HepG2 (cell line): ENCODE data around the gene GRHL1. TPM values are rescaled to one million over a fixed set of nuclear protein-coding genes. Genes with fewer than 3 reads are reported as not detected.

Experiments used
- ATAC-seq: fragments of 200-7000 bp; cut with Tn5 transposase; 3 replicates; pipeline ENCODE4 v1.9.1; 2020; ENCODE audit warnings: mild to moderate bottlenecking, moderate library complexity
- BruUV-seq: library from RNA; stranded (reverse); fragments of 400-500 nt; replicated peaks from 2 replicates; lab custom pipeline; 2021; lab: Mats Ljungman, UMichigan
- CTCF ChIA-PET: fragments of 300-600 bp; formaldehyde crosslinking; extraction: SDS; loops from one replicate; lab custom pipeline; 2021; ENCODE audit warnings: low total read pairs, inconsistent platforms, low intra/inter-chr PET ratio; lab: Yijun Ruan, JAX
- POLR2A ChIA-PET: fragments of 350-600 bp; sonication (Branson Sonifier 250); formaldehyde crosslinking; loops from one replicate; lab custom pipeline; 2020; ENCODE audit warnings: antibody characterized with exemption, inconsistent platforms; lab: Yijun Ruan, JAX
- DNase-seq: peaks from one replicate; pipeline ENCODE4 v3.0.0-alpha.2; 2015; ENCODE audit warnings: low spot score
- FAIRE-seq: peaks from 3 replicates; lab custom pipeline; 2011; peaks lifted over from hg19 to GRCh38; lab: Jason Lieb, UNC
- H2AFZ ChIP-seq: one replicate; pipeline ENCODE4 v1.6.1; 2011; ENCODE audit warnings: low read length, inconsistent platforms
- H3K27ac ChIP-seq: fragments of 300-600 bp; 3 replicates; pipeline ENCODE4 v1.8.0; 2011; ENCODE audit warnings: mixed run types, mild to moderate bottlenecking, mixed read lengths, low read length, inconsistent platforms; ENCODE audit not compliant: insufficient read depth; ENCODE audit errors: extremely low read length
- H3K27me3 ChIP-seq, 2 experiments: fragments of 200-600 bp in 1 of 2; 2 replicates in 1 of 2; 3 replicates in 1 of 2; pipeline versions ENCODE4 v1.6.0 to v1.8.0; 2011; ENCODE audit warnings: low read length in 2 of 2, mild to moderate bottlenecking in 2 of 2, moderate library complexity in 2 of 2, inconsistent platforms in 1 of 2; ENCODE audit not compliant: insufficient read depth in 2 of 2, control insufficient read depth in 1 of 2
- H3K36me3 ChIP-seq, 2 experiments: fragments of 200-600 bp in 1 of 2; replicated peaks in 1 of 2; 2 replicates in 1 of 2; 3 replicates in 1 of 2; pipeline versions ENCODE4 v1.5.1 to v1.8.0; 2011; ENCODE audit warnings: low read length in 2 of 2, inconsistent platforms in 1 of 2; ENCODE audit not compliant: insufficient read depth in 2 of 2, control insufficient read depth in 1 of 2
- H3K4me1 ChIP-seq: 2 replicates; pipeline ENCODE4 v1.5.1; 2012; ENCODE audit warnings: low read length, inconsistent platforms; ENCODE audit not compliant: insufficient read depth
- H3K4me2 ChIP-seq: 2 replicates; pipeline ENCODE4 v1.6.0; 2011; ENCODE audit warnings: low read depth, low read length, inconsistent platforms
- H3K4me3 ChIP-seq, 3 experiments: fragments of 200-600 bp in 1 of 3; sonication (generic), shearing (Covaris generic) in 1 of 3; replicated peaks in 1 of 3; 2 replicates each; pipeline ENCODE4 v1.5.1; 2011 to 2016; ENCODE audit warnings: low read length in 3 of 3, inconsistent platforms in 2 of 3, low read depth in 2 of 3, mild to moderate bottlenecking in 2 of 3, control low read depth in 1 of 3, mixed read lengths in 1 of 3; ENCODE audit not compliant: insufficient read depth in 1 of 3
- H3K79me2 ChIP-seq: one replicate; pipeline ENCODE4 v1.6.1; 2011; ENCODE audit warnings: low read length, inconsistent platforms; ENCODE audit not compliant: insufficient read depth
- H3K9ac ChIP-seq: 2 replicates; pipeline ENCODE4 v1.6.0; 2011; ENCODE audit warnings: mild to moderate bottlenecking, low read depth, low read length, inconsistent platforms; ENCODE audit not compliant: insufficient read depth
- H3K9me3 ChIP-seq: 2 replicates; pipeline ENCODE4 v1.5.1; 2012; ENCODE audit warnings: mild to moderate bottlenecking, low read length
- H4K20me1 ChIP-seq: 2 replicates; pipeline ENCODE4 v1.6.0; 2011; ENCODE audit warnings: inconsistent platforms, mild to moderate bottlenecking, low read length, moderate library complexity; ENCODE audit not compliant: insufficient read depth
- CAMTA2 ChIP-seq: sonication (generic); formaldehyde crosslinking; IDR thresholded peaks from 2 replicates; pipeline ENCODE4 v1.4.0; 2020; ENCODE audit warnings: mild to moderate bottlenecking, missing genetic modification reagents, borderline replicate concordance
- CEBPG ChIP-seq: IDR thresholded peaks from 2 replicates; pipeline ENCODE4 v1.6.1; 2016
- CREM ChIP-seq, 2 experiments: sonication (generic) in 1 of 2; formaldehyde crosslinking in 1 of 2; IDR thresholded peaks; 2 replicates each; pipeline versions ENCODE4 v1.4.0 to v1.6.1; 2016 to 2020; ENCODE audit warnings: antibody characterized with exemption in 1 of 2, mild to moderate bottlenecking in 1 of 2, missing genetic modification reagents in 1 of 2
- HNF4A ChIP-seq: sonication (generic); formaldehyde crosslinking; IDR thresholded peaks from 2 replicates; pipeline ENCODE4 v1.4.0; 2020; ENCODE audit warnings: missing genetic modification reagents
- MAZ ChIP-seq, 2 experiments: sonication (generic) in 1 of 2; formaldehyde crosslinking in 1 of 2; IDR thresholded peaks; 2 replicates each; pipeline versions ENCODE4 v1.5.0 to v1.6.1; 2012 to 2020; ENCODE audit warnings: low read depth in 2 of 2, mild to moderate bottlenecking in 2 of 2, borderline replicate concordance in 1 of 2, improper control_type of control experiment in 1 of 2, low read length in 1 of 2, missing genetic modification reagents in 1 of 2, moderate library complexity in 1 of 2
- MTF2 ChIP-seq: sonication (generic); formaldehyde crosslinking; IDR thresholded peaks from 2 replicates; pipeline ENCODE4 v1.5.0; 2020; ENCODE audit warnings: missing genetic modification reagents, borderline replicate concordance
- NCOA1 ChIP-seq: sonication (generic); formaldehyde crosslinking; IDR thresholded peaks from 2 replicates; pipeline ENCODE4 v1.9.0; 2021; ENCODE audit warnings: missing genetic modification reagents
- POGZ ChIP-seq: sonication (generic); formaldehyde crosslinking; IDR thresholded peaks from 2 replicates; pipeline ENCODE4 v1.4.0; 2020; ENCODE audit warnings: mild to moderate bottlenecking, missing genetic modification reagents
- RBM22 ChIP-seq: fragments of 200-400 bp; formaldehyde crosslinking; optimal IDR thresholded peaks from 2 replicates; pipeline ENCODE3; 2017; ENCODE audit warnings: mild to moderate bottlenecking, low read length, moderate library complexity
- RCOR2 ChIP-seq: IDR thresholded peaks from 2 replicates; pipeline ENCODE4 v1.6.1; 2016; ENCODE audit warnings: missing biosample characterization, missing genetic modification reagents
- RXRB ChIP-seq: IDR thresholded peaks from 2 replicates; pipeline ENCODE4 v1.6.1; 2016; ENCODE audit warnings: borderline replicate concordance, missing genetic modification reagents, missing compliant biosample characterization
- TBX3 ChIP-seq: fragments of 450-650 bp; IDR thresholded peaks from 2 replicates; pipeline ENCODE4 v1.6.1; 2017; ENCODE audit warnings: antibody characterized with exemption, mild to moderate bottlenecking, inconsistent platforms, borderline replicate concordance
- TEAD3 ChIP-seq: optimal IDR thresholded peaks from 2 replicates; pipeline ENCODE3; 2016; ENCODE audit warnings: borderline replicate concordance
- ZNF549 ChIP-seq: sonication (generic); formaldehyde crosslinking; IDR thresholded peaks from 2 replicates; pipeline ENCODE4 v1.5.0; 2020; ENCODE audit warnings: missing genetic modification reagents
- ZNF598 ChIP-seq: sonication (generic); formaldehyde crosslinking; IDR thresholded peaks from 2 replicates; pipeline ENCODE4 v1.5.1; 2020; ENCODE audit warnings: mild to moderate bottlenecking, missing genetic modification reagents, borderline replicate concordance
- ZNF652 ChIP-seq: IDR thresholded peaks from 2 replicates; pipeline ENCODE4 v1.6.1; 2016; ENCODE audit warnings: low read depth, borderline replicate concordance
- WGBS: methylation state at CpG from one replicate; pipeline ENCODE4 v1.1.6; 2017; ENCODE audit warnings: low lambda C conversion rate; 5-methylcytosine and 5-hydroxymethylcytosine counted together
- in situ Hi-C: cut with HindIII; loops from 2 replicates; pipeline ENCODE4 v1.10.0; 2017; ENCODE audit warnings: low pct_unique_long_range_greater_than_20kb; ENCODE audit not compliant: extremely low pct_ligation_motif_present
- intact Hi-C: fragments of 100-400 bp; cut with micrococcal nuclease; formaldehyde crosslinking; loops from one replicate; pipeline ENCODE4 v1.10.0; 2022; ENCODE audit not compliant: unreplicated experiment
- polyA plus RNA-seq, 8 experiments: library from polyadenylated mRNA; depleted of rRNA in 3 of 8; stranded (reverse) in 7 of 8; unstranded in 1 of 8; fragments of >200 nt; fragmentation: Illumina TruSeq in 4 of 8; extraction: Trizol in 4 of 8; gene quantifications; 2 replicates each; pipeline versions ENCODE4 v1.2.1 to v1.2.3, GENCODE V29; 2011 to 2016; ENCODE audit warnings: low read depth in 4 of 8, missing spikeins in 1 of 8, mixed read lengths in 1 of 8; ENCODE audit not compliant: insufficient read depth in 1 of 8
- total RNA-seq, 5 experiments: library from RNA; depleted of rRNA; stranded (reverse); fragments of >200 nt; fragmentation: Illumina TruSeq; extraction: Trizol; gene quantifications; 2 replicates each; pipeline ENCODE4 v1.2.3, GENCODE V29; 2016; ENCODE audit warnings: low read depth in 1 of 5
- TF ChIP-seq, protein P1 (sequence below): sonication (generic); formaldehyde crosslinking; conservative IDR thresholded peaks from 2 replicates; pipeline ENCODE4 v1.8.1; 2023; ENCODE audit warnings: missing genetic modification reagents
- TF ChIP-seq, protein P2 (sequence below): sonication (generic); formaldehyde crosslinking; conservative IDR thresholded peaks from 2 replicates; pipeline ENCODE4 v1.4.0; 2020; ENCODE audit warnings: mild to moderate bottlenecking, missing genetic modification reagents, moderate library complexity
- TF ChIP-seq, protein P3 (sequence below): sonication (generic); formaldehyde crosslinking; IDR thresholded peaks from 2 replicates; pipeline ENCODE4 v1.5.1; 2020; ENCODE audit warnings: missing genetic modification reagents, mild to moderate bottlenecking, borderline replicate concordance

The GRHL1 gene
- total and polyA plus RNA-seq, 2 of the 13 experiments (the other 11 are each of a cell fraction or from before 2014, with no cell fraction given) = 9.3 to 12.0 TPM

DNA sequence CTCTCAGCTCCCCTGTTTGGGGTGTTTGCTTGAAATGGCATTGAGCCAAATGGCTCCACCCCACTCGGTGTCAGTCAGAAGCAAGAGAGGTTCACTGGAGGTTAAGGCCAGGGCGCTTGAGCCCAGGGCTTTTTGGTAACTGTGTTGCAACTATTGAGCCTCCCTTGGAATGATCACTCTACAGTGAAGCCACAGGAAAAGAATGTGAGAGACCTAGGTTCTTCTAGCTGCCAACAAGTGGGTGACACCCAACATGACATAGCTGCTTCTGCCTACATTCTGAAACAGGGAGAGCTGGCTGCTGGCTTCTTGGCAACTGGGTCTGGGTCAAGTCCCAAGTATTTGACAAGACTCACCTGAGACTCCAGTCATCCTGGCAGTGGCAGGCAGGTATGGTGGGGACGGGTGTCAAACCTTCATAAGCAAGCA is 7.1 kb upstream of the GRHL1 start:
- Histone ChIP-seq H3K4me1 (peaks cover 93% of the 10 kb centered on the region), H3K4me3 (no peak overlapping the region), H3K27ac (no peak overlapping the region), H3K9ac (no peak overlapping the region), H3K27me3 (no peaks in the 10 kb centered on the region; a peak in 2 of 5 replicates), H4K20me1 (no peaks in the 10 kb centered on the region), H3K36me3 (no peaks in the 10 kb centered on the region), H2AFZ (no peak overlapping the region), H3K79me2 (no peaks in the 10 kb centered on the region), H3K9me3 (no peaks in the 10 kb centered on the region), H3K4me2 (peak overlapping the region; percentile 13; the same call in 1 of the 2 replicates)
- no peak for FAIRE-seq
- intact Hi-C loops (loop anchor here (5.0 kb wide), 1 partner anchor 47 kb away; no protein-coding TSS in a partner anchor), in situ Hi-C loops (no loop called here)
- peak; percentile 63 for DNase-seq
- ChIA-PET CTCF (no interaction called here), POLR2A (interaction anchor here (1.7 kb wide), 1 partner anchor 101 kb away, joined by 4 read pairs; the partner anchor contains the start of gene TAF1B)
- peak; percentile 30 for ATAC-seq
- WGBS = 11% methylated on average over 3 of the region's 3 CpGs
- no TSS peak for BruUV-seq
- TF ChIP-seq ZNF549 (CRISPR knock-in tag) (no peak), MTF2 (CRISPR knock-in tag) (no peak), NCOA1 (CRISPR knock-in tag) (no peak), ZNF598 (CRISPR knock-in tag) (0 out of 2 replicates have a peak, but pooled peaks have one; percentile 50), TEAD3 (CRISPR knock-in tag) (peak; percentile 66), RCOR2 (CRISPR knock-in tag) (no peak), RXRB (peak; percentile 42; the same call in 1 of the 2 replicates), RBM22 (no peak), POGZ (CRISPR knock-in tag) (0 out of 2 replicates have a peak, but pooled peaks have one; percentile 32), TBX3 (no peak), CEBPG (CRISPR knock-in tag) (peak; percentile 64), MAZ (IDR thresholded peaks at IDR 0.05; ENCODE audit: borderline replicate concordance, low read depth, low read length) (no peak), MAZ (CRISPR knock-in tag; IDR thresholded peaks at IDR 0.05; ENCODE audit: low read depth) (0 out of 2 replicates have a peak, but pooled peaks have one; percentile 31), HNF4A (CRISPR knock-in tag) (0 out of 2 replicates have a peak, but pooled peaks have one; percentile 17), CAMTA2 (CRISPR knock-in tag) (0 out of 2 replicates have a peak, but pooled peaks have one; percentile 39), CREM (IDR thresholded peaks at IDR 0.05) (no peak), CREM (CRISPR knock-in tag; IDR thresholded peaks at IDR 0.05) (no peak), ZNF652 (CRISPR knock-in tag) (no peak)
- TF ChIP-seq, protein P1, sequence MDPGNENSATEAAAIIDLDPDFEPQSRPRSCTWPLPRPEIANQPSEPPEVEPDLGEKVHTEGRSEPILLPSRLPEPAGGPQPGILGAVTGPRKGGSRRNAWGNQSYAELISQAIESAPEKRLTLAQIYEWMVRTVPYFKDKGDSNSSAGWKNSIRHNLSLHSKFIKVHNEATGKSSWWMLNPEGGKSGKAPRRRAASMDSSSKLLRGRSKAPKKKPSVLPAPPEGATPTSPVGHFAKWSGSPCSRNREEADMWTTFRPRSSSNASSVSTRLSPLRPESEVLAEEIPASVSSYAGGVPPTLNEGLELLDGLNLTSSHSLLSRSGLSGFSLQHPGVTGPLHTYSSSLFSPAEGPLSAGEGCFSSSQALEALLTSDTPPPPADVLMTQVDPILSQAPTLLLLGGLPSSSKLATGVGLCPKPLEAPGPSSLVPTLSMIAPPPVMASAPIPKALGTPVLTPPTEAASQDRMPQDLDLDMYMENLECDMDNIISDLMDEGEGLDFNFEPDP (CRISPR knock-in tag) = no peak
- TF ChIP-seq, protein P2, sequence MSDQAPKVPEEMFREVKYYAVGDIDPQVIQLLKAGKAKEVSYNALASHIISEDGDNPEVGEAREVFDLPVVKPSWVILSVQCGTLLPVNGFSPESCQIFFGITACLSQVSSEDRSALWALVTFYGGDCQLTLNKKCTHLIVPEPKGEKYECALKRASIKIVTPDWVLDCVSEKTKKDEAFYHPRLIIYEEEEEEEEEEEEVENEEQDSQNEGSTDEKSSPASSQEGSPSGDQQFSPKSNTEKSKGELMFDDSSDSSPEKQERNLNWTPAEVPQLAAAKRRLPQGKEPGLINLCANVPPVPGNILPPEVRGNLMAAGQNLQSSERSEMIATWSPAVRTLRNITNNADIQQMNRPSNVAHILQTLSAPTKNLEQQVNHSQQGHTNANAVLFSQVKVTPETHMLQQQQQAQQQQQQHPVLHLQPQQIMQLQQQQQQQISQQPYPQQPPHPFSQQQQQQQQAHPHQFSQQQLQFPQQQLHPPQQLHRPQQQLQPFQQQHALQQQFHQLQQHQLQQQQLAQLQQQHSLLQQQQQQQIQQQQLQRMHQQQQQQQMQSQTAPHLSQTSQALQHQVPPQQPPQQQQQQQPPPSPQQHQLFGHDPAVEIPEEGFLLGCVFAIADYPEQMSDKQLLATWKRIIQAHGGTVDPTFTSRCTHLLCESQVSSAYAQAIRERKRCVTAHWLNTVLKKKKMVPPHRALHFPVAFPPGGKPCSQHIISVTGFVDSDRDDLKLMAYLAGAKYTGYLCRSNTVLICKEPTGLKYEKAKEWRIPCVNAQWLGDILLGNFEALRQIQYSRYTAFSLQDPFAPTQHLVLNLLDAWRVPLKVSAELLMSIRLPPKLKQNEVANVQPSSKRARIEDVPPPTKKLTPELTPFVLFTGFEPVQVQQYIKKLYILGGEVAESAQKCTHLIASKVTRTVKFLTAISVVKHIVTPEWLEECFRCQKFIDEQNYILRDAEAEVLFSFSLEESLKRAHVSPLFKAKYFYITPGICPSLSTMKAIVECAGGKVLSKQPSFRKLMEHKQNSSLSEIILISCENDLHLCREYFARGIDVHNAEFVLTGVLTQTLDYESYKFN = 0 out of 2 replicates have a peak, but pooled peaks have one; percentile 20
- TF ChIP-seq, protein P3, sequence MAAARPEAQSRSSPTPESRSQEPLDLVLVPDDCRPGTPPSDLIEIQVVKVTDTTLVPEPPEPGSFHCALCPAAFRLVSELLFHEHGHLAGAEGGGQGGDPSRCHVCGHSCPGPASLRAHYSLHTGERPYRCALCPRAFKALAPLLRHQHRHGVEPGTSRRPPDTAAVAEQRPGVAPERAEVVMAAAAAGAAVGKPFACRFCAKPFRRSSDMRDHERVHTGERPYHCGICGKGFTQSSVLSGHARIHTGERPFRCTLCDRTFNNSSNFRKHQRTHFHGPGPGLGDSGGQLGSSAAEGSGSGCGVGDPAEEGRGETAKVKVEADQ (CRISPR knock-in tag) = no peak
